HepG2 (cell line): ENCODE results near the gene RBAK. TPM values are rescaled to one million over a fixed set of nuclear protein-coding genes. Genes with fewer than 3 reads are reported as not detected.

Experiments used
- ATAC-seq: fragments of 200-7000 bp; cut with Tn5 transposase; 3 replicates; pipeline ENCODE4 v1.9.1; 2020; ENCODE audit warnings: mild to moderate bottlenecking, moderate library complexity
- BruUV-seq: library from RNA; stranded (reverse); fragments of 400-500 nt; replicated peaks from 2 replicates; lab custom pipeline; 2021; lab: Mats Ljungman, UMichigan
- CTCF ChIA-PET: fragments of 300-600 bp; formaldehyde crosslinking; extraction: SDS; loops from one replicate; lab custom pipeline; 2021; ENCODE audit warnings: low total read pairs, inconsistent platforms, low intra/inter-chr PET ratio; lab: Yijun Ruan, JAX
- POLR2A ChIA-PET: fragments of 350-600 bp; sonication (Branson Sonifier 250); formaldehyde crosslinking; loops from one replicate; lab custom pipeline; 2020; ENCODE audit warnings: antibody characterized with exemption, inconsistent platforms; lab: Yijun Ruan, JAX
- DNase-seq: peaks from one replicate; pipeline ENCODE4 v3.0.0-alpha.2; 2015; ENCODE audit warnings: low spot score
- FAIRE-seq: peaks from 3 replicates; lab custom pipeline; 2011; peaks lifted over from hg19 to GRCh38; lab: Jason Lieb, UNC
- H2AFZ ChIP-seq: one replicate; pipeline ENCODE4 v1.6.1; 2011; ENCODE audit warnings: low read length, inconsistent platforms
- H3K27ac ChIP-seq: fragments of 300-600 bp; 3 replicates; pipeline ENCODE4 v1.8.0; 2011; ENCODE audit warnings: mixed run types, mild to moderate bottlenecking, mixed read lengths, low read length, inconsistent platforms; ENCODE audit not compliant: insufficient read depth; ENCODE audit errors: extremely low read length
- H3K27me3 ChIP-seq, 2 experiments: fragments of 200-600 bp in 1 of 2; 2 replicates in 1 of 2; 3 replicates in 1 of 2; pipeline versions ENCODE4 v1.6.0 to v1.8.0; 2011; ENCODE audit warnings: low read length in 2 of 2, mild to moderate bottlenecking in 2 of 2, moderate library complexity in 2 of 2, inconsistent platforms in 1 of 2; ENCODE audit not compliant: insufficient read depth in 2 of 2, control insufficient read depth in 1 of 2
- H3K36me3 ChIP-seq, 2 experiments: fragments of 200-600 bp in 1 of 2; replicated peaks in 1 of 2; 2 replicates in 1 of 2; 3 replicates in 1 of 2; pipeline versions ENCODE4 v1.5.1 to v1.8.0; 2011; ENCODE audit warnings: low read length in 2 of 2, inconsistent platforms in 1 of 2; ENCODE audit not compliant: insufficient read depth in 2 of 2, control insufficient read depth in 1 of 2
- H3K4me1 ChIP-seq: 2 replicates; pipeline ENCODE4 v1.5.1; 2012; ENCODE audit warnings: low read length, inconsistent platforms; ENCODE audit not compliant: insufficient read depth
- H3K4me2 ChIP-seq: 2 replicates; pipeline ENCODE4 v1.6.0; 2011; ENCODE audit warnings: low read depth, low read length, inconsistent platforms
- H3K4me3 ChIP-seq, 3 experiments: fragments of 200-600 bp in 1 of 3; sonication (generic), shearing (Covaris generic) in 1 of 3; replicated peaks in 1 of 3; 2 replicates each; pipeline ENCODE4 v1.5.1; 2011 to 2016; ENCODE audit warnings: low read length in 3 of 3, inconsistent platforms in 2 of 3, low read depth in 2 of 3, mild to moderate bottlenecking in 2 of 3, control low read depth in 1 of 3, mixed read lengths in 1 of 3; ENCODE audit not compliant: insufficient read depth in 1 of 3
- H3K79me2 ChIP-seq: one replicate; pipeline ENCODE4 v1.6.1; 2011; ENCODE audit warnings: low read length, inconsistent platforms; ENCODE audit not compliant: insufficient read depth
- H3K9ac ChIP-seq: 2 replicates; pipeline ENCODE4 v1.6.0; 2011; ENCODE audit warnings: mild to moderate bottlenecking, low read depth, low read length, inconsistent platforms; ENCODE audit not compliant: insufficient read depth
- H3K9me3 ChIP-seq: 2 replicates; pipeline ENCODE4 v1.5.1; 2012; ENCODE audit warnings: mild to moderate bottlenecking, low read length
- H4K20me1 ChIP-seq: 2 replicates; pipeline ENCODE4 v1.6.0; 2011; ENCODE audit warnings: inconsistent platforms, mild to moderate bottlenecking, low read length, moderate library complexity; ENCODE audit not compliant: insufficient read depth
- ATF7 ChIP-seq, 2 experiments: fragments of 450-650 bp in 1 of 2; sonication (generic) in 1 of 2; formaldehyde crosslinking in 1 of 2; IDR thresholded peaks; 2 replicates each; pipeline versions ENCODE4 v1.4.0 to v1.6.1; 2016 to 2020; ENCODE audit warnings: antibody characterized with exemption in 1 of 2, mild to moderate bottlenecking in 1 of 2, missing genetic modification reagents in 1 of 2
- GPN1 ChIP-seq: sonication (generic); formaldehyde crosslinking; IDR thresholded peaks from 2 replicates; pipeline ENCODE4 v1.5.1; 2020; ENCODE audit warnings: missing genetic modification reagents, borderline replicate concordance
- GZF1 ChIP-seq: sonication (generic); formaldehyde crosslinking; IDR thresholded peaks from 2 replicates; pipeline ENCODE4 v1.5.1; 2020; ENCODE audit warnings: mild to moderate bottlenecking, missing genetic modification reagents
- MIER3 ChIP-seq: IDR thresholded peaks from 2 replicates; pipeline ENCODE4 v1.6.1; 2016; ENCODE audit warnings: missing compliant biosample characterization, borderline replicate concordance
- REST ChIP-seq, 2 experiments: IDR thresholded peaks; 2 replicates each; pipeline ENCODE4 v1.6.1; 2011 to 2012; ENCODE audit warnings: low read length in 2 of 2, borderline replicate concordance in 1 of 2, low read depth in 1 of 2, mild to moderate bottlenecking in 1 of 2, moderate library complexity in 1 of 2
- ZNF138 ChIP-seq: sonication (generic); formaldehyde crosslinking; IDR thresholded peaks from 2 replicates; pipeline ENCODE4 v1.5.0; 2020; ENCODE audit warnings: mild to moderate bottlenecking, low read depth, missing genetic modification reagents
- WGBS: methylation state at CpG from one replicate; pipeline ENCODE4 v1.1.6; 2017; ENCODE audit warnings: low lambda C conversion rate; 5-methylcytosine and 5-hydroxymethylcytosine counted together
- in situ Hi-C: cut with HindIII; loops from 2 replicates; pipeline ENCODE4 v1.10.0; 2017; ENCODE audit warnings: low pct_unique_long_range_greater_than_20kb; ENCODE audit not compliant: extremely low pct_ligation_motif_present
- intact Hi-C: fragments of 100-400 bp; cut with micrococcal nuclease; formaldehyde crosslinking; loops from one replicate; pipeline ENCODE4 v1.10.0; 2022; ENCODE audit not compliant: unreplicated experiment
- polyA plus RNA-seq, 8 experiments: library from polyadenylated mRNA; depleted of rRNA in 3 of 8; stranded (reverse) in 7 of 8; unstranded in 1 of 8; fragments of >200 nt; fragmentation: Illumina TruSeq in 4 of 8; extraction: Trizol in 4 of 8; gene quantifications; 2 replicates each; pipeline versions ENCODE4 v1.2.1 to v1.2.3, GENCODE V29; 2011 to 2016; ENCODE audit warnings: low read depth in 4 of 8, missing spikeins in 1 of 8, mixed read lengths in 1 of 8; ENCODE audit not compliant: insufficient read depth in 1 of 8
- total RNA-seq, 5 experiments: library from RNA; depleted of rRNA; stranded (reverse); fragments of >200 nt; fragmentation: Illumina TruSeq; extraction: Trizol; gene quantifications; 2 replicates each; pipeline ENCODE4 v1.2.3, GENCODE V29; 2016; ENCODE audit warnings: low read depth in 1 of 5
- TF ChIP-seq, protein P1 (sequence below): sonication (generic); formaldehyde crosslinking; conservative IDR thresholded peaks from 2 replicates; pipeline ENCODE4 v1.4.0; 2020; ENCODE audit warnings: missing genetic modification reagents

The RBAK gene
- total and polyA plus RNA-seq, 2 of the 13 experiments (the other 11 are each of a cell fraction or from before 2014, with no cell fraction given) = 4.4 to 11.8 TPM

- TF ChIP-seq REST (IDR thresholded peaks at IDR 0.05; ENCODE audit: borderline replicate concordance in 1 of 2, low read depth in 1 of 2, low read length in 2 of 2) (no peak), MIER3 (CRISPR knock-in tag) (no peak), GZF1 (CRISPR knock-in tag) (no peak), GPN1 (CRISPR knock-in tag) (no peak), ZNF138 (CRISPR knock-in tag) (no peak)
- TF ChIP-seq, protein P1, sequence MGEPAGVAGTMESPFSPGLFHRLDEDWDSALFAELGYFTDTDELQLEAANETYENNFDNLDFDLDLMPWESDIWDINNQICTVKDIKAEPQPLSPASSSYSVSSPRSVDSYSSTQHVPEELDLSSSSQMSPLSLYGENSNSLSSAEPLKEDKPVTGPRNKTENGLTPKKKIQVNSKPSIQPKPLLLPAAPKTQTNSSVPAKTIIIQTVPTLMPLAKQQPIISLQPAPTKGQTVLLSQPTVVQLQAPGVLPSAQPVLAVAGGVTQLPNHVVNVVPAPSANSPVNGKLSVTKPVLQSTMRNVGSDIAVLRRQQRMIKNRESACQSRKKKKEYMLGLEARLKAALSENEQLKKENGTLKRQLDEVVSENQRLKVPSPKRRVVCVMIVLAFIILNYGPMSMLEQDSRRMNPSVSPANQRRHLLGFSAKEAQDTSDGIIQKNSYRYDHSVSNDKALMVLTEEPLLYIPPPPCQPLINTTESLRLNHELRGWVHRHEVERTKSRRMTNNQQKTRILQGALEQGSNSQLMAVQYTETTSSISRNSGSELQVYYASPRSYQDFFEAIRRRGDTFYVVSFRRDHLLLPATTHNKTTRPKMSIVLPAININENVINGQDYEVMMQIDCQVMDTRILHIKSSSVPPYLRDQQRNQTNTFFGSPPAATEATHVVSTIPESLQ (CRISPR knock-in tag) = no peak
- TF ChIP-seq, all 625 proteins: peak for 0
Measured at GRCh38 chr7:4999369-4999950, 46.2 kb upstream of the RBAK start (continued).

DNA sequence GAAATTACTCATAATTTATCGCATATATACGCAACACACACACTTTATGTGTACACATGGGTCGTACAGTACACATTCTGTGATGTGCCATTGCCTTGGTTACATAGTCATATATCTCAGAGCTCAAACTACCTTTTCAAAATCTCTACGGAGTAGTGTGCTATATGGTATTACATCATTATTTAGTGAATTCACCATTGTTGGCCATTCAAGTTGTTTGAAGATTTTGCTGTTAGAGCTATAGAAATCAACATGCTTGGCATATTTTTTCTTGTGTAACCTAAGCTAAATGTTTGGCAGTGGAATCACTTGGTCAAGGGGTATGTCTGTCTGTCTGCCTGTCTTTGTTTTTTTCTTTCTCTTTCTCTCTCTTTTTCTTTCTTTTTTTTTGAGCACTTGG, 44.7 kb upstream of the RBAK start:
- TF ChIP-seq REST (IDR thresholded peaks at IDR 0.05; ENCODE audit: borderline replicate concordance in 1 of 2, low read depth in 1 of 2, low read length in 2 of 2) = no peak
- peak; percentile 55; the same call in 1 of the 2 replicates for TF ChIP-seq ATF7 (IDR thresholded peaks at IDR 0.05)
- TF ChIP-seq ATF7 (CRISPR knock-in tag; IDR thresholded peaks at IDR 0.05) = no peak
- POLR2A ChIA-PET = no interaction called here
- Histone ChIP-seq H3K4me2 (no peak overlapping the region), H3K27ac (no peak overlapping the region), H3K79me2 (no peaks in the 10 kb centered on the region), H3K9ac (no peak overlapping the region), H3K4me1 (no peaks in the 10 kb centered on the region), H3K36me3 (peaks cover 11 to 20% of the 10 kb centered on the region in 2 experiments; a peak in 3 of 5 replicates), H3K4me3 (no peak overlapping the region), H2AFZ (no peak overlapping the region), H4K20me1 (no peaks in the 10 kb centered on the region), H3K9me3 (no peaks in the 10 kb centered on the region), H3K27me3 (no peaks in the 10 kb centered on the region)
- CTCF ChIA-PET = no interaction called here
- 94% methylated on average over 4 of the region's 4 CpGs for WGBS
- in situ Hi-C loops = no loop called here
- FAIRE-seq = no peak
- intact Hi-C loops = no loop called here
- no peak for ATAC-seq
- DNase-seq = peak; percentile 10
- BruUV-seq = no TSS peak
